AG09319 (cell line): ENCODE data around the gene CDH4.

Source experiments
- DNase-seq: peaks from one replicate; pipeline ENCODE4 v3.0.0-alpha.2; 2010; ENCODE audit warnings: low read depth; ENCODE audit errors: extremely low read depth
- CTCF ChIP-seq: IDR thresholded peaks from 2 replicates; pipeline ENCODE4 v1.5.1; 2011; ENCODE audit warnings: low read depth, mild to moderate bottlenecking, inconsistent platforms, low read length, moderate library complexity

Gene CDH4

GRCh38 chr20:61927826-61928541 is 675.9 kb downstream of the CDH4 start:
- no peak for TF ChIP-seq CTCF

GRCh38 chr20:61929561-61929960 is 677.5 kb downstream of the CDH4 start:
- no peak for TF ChIP-seq CTCF

More at GRCh38 chr20:61927826-61928541, 675.9 kb downstream of the CDH4 start:
- no peak for DNase-seq

GRCh38 chr20:61929971-61930666 is 678.1 kb downstream of the CDH4 start:
- DNase-seq = no peak

More at GRCh38 chr20:61929561-61929960, 677.5 kb downstream of the CDH4 start:
- no peak for DNase-seq

GRCh38 chr20:61930776-61931475 is 678.9 kb downstream of the CDH4 start:
- no peak for DNase-seq
- no peak for TF ChIP-seq CTCF

More at GRCh38 chr20:61929971-61930666, 678.1 kb downstream of the CDH4 start:
- TF ChIP-seq CTCF = no peak

- no peak for DNase-seq
- no peak for TF ChIP-seq CTCF
These were observed 679.6 kb downstream of the CDH4 start for GRCh38 chr20:61931476-61932198.

GRCh38 chr20:61932199-61932592 is 680.1 kb downstream of the CDH4 start:
- no peak for TF ChIP-seq CTCF
- no peak for DNase-seq
